Suprapubic skin (tissue), 4 donors: ENCODE data around the gene GLIS1. TPM values are rescaled to one million over a fixed set of nuclear protein-coding genes. Genes with fewer than 3 reads are reported as not detected.

Source experiments
- DNase-seq, 2 donors: peaks; one replicate each; pipeline ENCODE4 v3.0.0-alpha.2; 2019; ENCODE audit warnings: low spot score in 2 of 2
- H3K27ac ChIP-seq: fragments of 200-600 bp; sonication (generic); one replicate; pipeline ENCODE4 v1.5.1; 2019
- H3K27me3 ChIP-seq: fragments of 200-600 bp; sonication (generic); one replicate; pipeline ENCODE4 v1.5.1; 2019
- H3K36me3 ChIP-seq: fragments of 200-600 bp; sonication (generic); one replicate; pipeline ENCODE4 v1.5.1; 2019
- H3K4me1 ChIP-seq: fragments of 200-600 bp; sonication (generic); one replicate; pipeline ENCODE4 v1.5.1; 2019
- H3K4me3 ChIP-seq: fragments of 200-600 bp; sonication (generic); one replicate; pipeline ENCODE4 v1.5.1; 2019; ENCODE audit warnings: mild to moderate bottlenecking
- H3K9me3 ChIP-seq: fragments of 200-600 bp; sonication (generic); one replicate; pipeline ENCODE4 v1.5.1; 2019
- CTCF ChIP-seq, 2 donors: fragments of 200-600 bp in 1 of 2; fragments of 450-650 bp in 1 of 2; sonication (generic) in 1 of 2; IDR thresholded peaks; one replicate each; pipeline ENCODE4 v1.5.1; 2016 to 2019; ENCODE audit warnings: antibody characterized with exemption in 2 of 2, mild to moderate bottlenecking in 1 of 2, moderate library complexity in 1 of 2
- EP300 ChIP-seq: sonication (generic); formaldehyde crosslinking; IDR thresholded peaks from one replicate; pipeline ENCODE4 v1.6.1; 2017; ENCODE audit warnings: antibody characterized with exemption
- POLR2A ChIP-seq, 2 donors: fragments of 450-650 bp; IDR thresholded peaks; one replicate each; pipeline ENCODE4 v1.6.1; 2017; ENCODE audit warnings: antibody characterized with exemption in 2 of 2, mild to moderate bottlenecking in 2 of 2, moderate library complexity in 2 of 2
- POLR2AphosphoS5 ChIP-seq, 3 donors: sonication (generic); formaldehyde crosslinking; IDR thresholded peaks; one replicate each; pipeline ENCODE4 v1.6.1; 2017; ENCODE audit warnings: antibody characterized with exemption in 3 of 3
- WGBS: methylation state at CpG from one replicate; pipeline ENCODE4 v1.1.5; 2018; 5-methylcytosine and 5-hydroxymethylcytosine counted together
- total RNA-seq, 4 donors: library from RNA; depleted of rRNA; stranded (reverse); fragments of >200 nt; gene quantifications; one replicate each; pipeline ENCODE4 v1.1.0, GENCODE V29; 2016

The GLIS1 gene
- total RNA-seq, 4 donors from 2014 or later, result 0.34 to 1.5 (median 0.59) TPM

DNA sequence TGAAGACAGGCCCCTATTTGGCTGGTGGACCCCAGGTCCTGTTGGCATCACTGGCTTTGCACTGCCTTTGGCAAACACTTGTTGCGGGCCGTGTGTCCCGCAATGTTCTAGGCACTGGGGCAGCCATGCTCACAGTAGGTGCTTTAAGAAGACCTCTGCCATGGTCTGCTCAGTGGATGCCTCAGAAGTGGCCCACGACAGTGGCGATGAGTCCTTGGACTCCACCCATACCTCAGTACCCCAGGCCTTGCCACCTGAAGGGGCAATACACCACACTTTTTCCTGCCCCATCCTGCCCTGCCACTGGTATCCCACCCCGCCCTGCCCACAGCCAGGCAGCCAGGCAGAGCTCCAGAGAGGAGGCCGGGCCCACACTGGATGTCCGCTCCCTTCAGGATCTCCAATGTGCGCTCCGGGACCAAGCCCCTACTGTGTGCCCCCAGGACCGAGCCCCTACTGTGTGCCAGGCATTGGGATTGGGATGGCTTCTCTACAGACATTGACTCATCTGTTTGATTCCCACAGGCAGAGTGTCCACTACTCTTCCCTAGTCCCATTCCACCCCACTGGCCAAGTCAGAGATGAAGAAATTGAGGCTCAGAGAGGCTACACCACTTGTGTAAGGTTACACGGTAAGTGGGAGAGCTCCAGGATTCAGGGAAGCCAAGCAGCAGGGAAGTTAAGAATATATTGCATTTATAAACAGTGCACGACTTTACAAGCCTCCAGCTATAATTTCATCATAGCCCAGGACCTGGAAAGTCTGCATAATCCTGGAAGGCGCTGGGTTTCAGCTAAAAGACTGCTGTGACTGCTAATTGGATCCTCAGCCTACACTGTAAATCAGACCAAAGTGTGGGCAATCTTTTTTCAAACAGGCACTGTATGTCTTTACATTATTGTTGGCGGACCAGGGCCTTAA lies 178.1 kb downstream of the GLIS1 start:
- Histone ChIP-seq H3K9me3 (no peaks in the 10 kb centered on the region), H3K27ac (no peak overlapping the region)
- DNase-seq, result peak; percentile 41 to 62

GRCh38 chr1:53559854-53560580 lies 178.9 kb downstream of the GLIS1 start:
- no peaks in the 10 kb centered on the region for H3K4me1 ChIP-seq
- no peak for TF ChIP-seq CTCF (IDR thresholded peaks at IDR 0.05)
- TF ChIP-seq POLR2AphosphoS5 (IDR thresholded peaks at IDR 0.05), result no peak
- TF ChIP-seq POLR2A (IDR thresholded peaks at IDR 0.05), result no peak
- TF ChIP-seq EP300, result no peak
- no peaks in the 10 kb centered on the region for H3K36me3 ChIP-seq
- H3K27ac ChIP-seq, result no peak overlapping the region
- H3K4me3 ChIP-seq, result no peak overlapping the region
- no peaks in the 10 kb centered on the region for H3K9me3 ChIP-seq
- WGBS, result 89% methylated on average over 10 of the region's 12 CpGs
- peak; percentile 44 to 56 for DNase-seq
- no peaks in the 10 kb centered on the region for H3K27me3 ChIP-seq

More for the DNA sequence above, 178.1 kb downstream of the GLIS1 start:
- Histone ChIP-seq H3K4me3 (no peak overlapping the region), H3K27me3 (no peaks in the 10 kb centered on the region), H3K4me1 (no peaks in the 10 kb centered on the region), H3K36me3 (no peaks in the 10 kb centered on the region)
- WGBS, result 78% methylated on average over 9 of the region's 15 CpGs
- no peak for TF ChIP-seq EP300
- no peak for TF ChIP-seq CTCF (IDR thresholded peaks at IDR 0.05)
- no peak for TF ChIP-seq POLR2A (IDR thresholded peaks at IDR 0.05)
- TF ChIP-seq POLR2AphosphoS5 (IDR thresholded peaks at IDR 0.05), result no peak

DNA sequence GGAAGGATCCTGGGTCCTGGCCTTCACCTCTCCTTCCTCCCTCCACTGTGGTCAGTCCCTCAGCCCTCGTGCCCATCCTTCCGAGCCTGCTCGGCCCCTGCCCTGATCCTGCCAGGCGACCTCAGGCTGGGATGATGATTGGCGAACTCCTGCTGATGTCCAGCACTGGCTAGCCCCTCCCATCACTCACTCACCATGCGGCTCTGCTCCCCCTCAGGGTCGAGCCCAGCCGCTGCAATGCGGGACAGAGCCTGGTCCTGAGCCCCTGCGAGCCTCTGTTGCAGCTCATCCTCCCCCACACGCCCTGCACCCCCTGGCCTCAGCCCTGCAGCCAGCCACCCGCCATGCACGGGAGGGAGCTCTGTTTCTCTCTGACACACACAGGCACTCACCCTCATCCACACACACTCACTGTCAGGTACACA lies 179.6 kb downstream of the GLIS1 start:
- no peaks in the 10 kb centered on the region for H3K36me3 ChIP-seq
- 89% methylated on average over 13 of the region's 13 CpGs for WGBS
- peak; percentile 48 to 65 for DNase-seq
- no peaks in the 10 kb centered on the region for H3K4me1 ChIP-seq
- no peaks in the 10 kb centered on the region for H3K27me3 ChIP-seq
- H3K4me3 ChIP-seq, result no peak overlapping the region
- H3K27ac ChIP-seq, result no peak overlapping the region
- TF ChIP-seq POLR2A (IDR thresholded peaks at IDR 0.05), result no peak
- no peak for TF ChIP-seq CTCF (IDR thresholded peaks at IDR 0.05)
- no peak for TF ChIP-seq POLR2AphosphoS5 (IDR thresholded peaks at IDR 0.05)
- no peak for TF ChIP-seq EP300
- H3K9me3 ChIP-seq, result no peaks in the 10 kb centered on the region

DNA sequence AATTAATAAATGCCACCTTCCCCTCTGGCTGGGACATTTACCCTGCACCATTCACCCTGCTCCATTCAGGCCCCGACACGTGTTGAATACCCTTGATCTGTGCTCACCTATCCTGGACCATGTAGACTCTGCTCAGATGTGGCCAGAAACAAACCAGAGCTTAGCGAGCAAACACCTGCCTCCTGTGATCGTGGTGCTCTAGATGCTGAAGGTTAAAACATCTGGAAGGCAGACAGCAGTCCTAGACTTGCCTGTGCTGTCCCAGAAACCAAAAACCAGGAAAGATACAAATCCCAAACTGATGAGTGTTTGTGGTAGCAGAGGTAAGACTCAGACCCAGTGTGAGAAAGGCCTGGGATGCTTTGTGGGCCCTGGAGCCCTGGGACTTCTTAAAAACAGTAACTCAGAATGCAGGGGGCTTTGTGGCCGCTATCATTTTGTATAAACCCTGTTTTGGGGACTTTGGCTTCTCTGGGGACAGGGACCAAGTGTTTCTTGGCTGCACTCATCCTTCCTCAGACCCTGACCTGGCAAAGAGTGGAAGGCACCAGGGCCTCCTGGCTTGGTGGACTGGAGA lies 180.1 kb downstream of the GLIS1 start:
- Histone ChIP-seq H3K4me1 (no peaks in the 10 kb centered on the region), H3K27me3 (no peaks in the 10 kb centered on the region), H3K4me3 (no peak overlapping the region), H3K27ac (no peak overlapping the region), H3K9me3 (no peaks in the 10 kb centered on the region), H3K36me3 (no peaks in the 10 kb centered on the region)
- no peak for TF ChIP-seq POLR2A (IDR thresholded peaks at IDR 0.05)
- WGBS, result 75% methylated on average over 5 of the region's 5 CpGs
- DNase-seq, result peak in 1 of 2 donors; percentile 62

GRCh38 chr1:53557830-53558738 lies 180.9 kb downstream of the GLIS1 start:
- Histone ChIP-seq H3K27me3 (no peaks in the 10 kb centered on the region), H3K9me3 (no peaks in the 10 kb centered on the region), H3K4me3 (no peak overlapping the region), H3K27ac (no peak overlapping the region), H3K36me3 (no peaks in the 10 kb centered on the region), H3K4me1 (no peaks in the 10 kb centered on the region)
- peak; percentile 25 to 43 for DNase-seq
- TF ChIP-seq POLR2AphosphoS5 (IDR thresholded peaks at IDR 0.05), result no peak
- TF ChIP-seq CTCF (IDR thresholded peaks at IDR 0.05), result no peak
- no peak for TF ChIP-seq EP300
- no peak for TF ChIP-seq POLR2A (IDR thresholded peaks at IDR 0.05)
- WGBS, result 88% methylated on average over 11 of the region's 12 CpGs
